Stimulated activated CD8-positive, alpha-beta memory T cell treated with anti-CD3 and anti-CD28 coated beads, Interleukin-2, amount 100 ng/mL, for 1 hour (primary cell): Measurements from ENCODE around the gene RASAL3.
A peak's percentile ranks its signal among the peaks of the same experiment; 100 is the strongest.
"Not testable (repeated sequence)": the region's sequence is repeated elsewhere in the genome, so short reads cannot be mapped to it uniquely, and the experiment has no call there.

Source experiments
- DNase-seq, 2 donors: peaks; one replicate each; pipeline ENCODE4 v3.0.0-alpha.2; 2020; ENCODE audit warnings: low read depth in 2 of 2

Gene RASAL3

DNA sequence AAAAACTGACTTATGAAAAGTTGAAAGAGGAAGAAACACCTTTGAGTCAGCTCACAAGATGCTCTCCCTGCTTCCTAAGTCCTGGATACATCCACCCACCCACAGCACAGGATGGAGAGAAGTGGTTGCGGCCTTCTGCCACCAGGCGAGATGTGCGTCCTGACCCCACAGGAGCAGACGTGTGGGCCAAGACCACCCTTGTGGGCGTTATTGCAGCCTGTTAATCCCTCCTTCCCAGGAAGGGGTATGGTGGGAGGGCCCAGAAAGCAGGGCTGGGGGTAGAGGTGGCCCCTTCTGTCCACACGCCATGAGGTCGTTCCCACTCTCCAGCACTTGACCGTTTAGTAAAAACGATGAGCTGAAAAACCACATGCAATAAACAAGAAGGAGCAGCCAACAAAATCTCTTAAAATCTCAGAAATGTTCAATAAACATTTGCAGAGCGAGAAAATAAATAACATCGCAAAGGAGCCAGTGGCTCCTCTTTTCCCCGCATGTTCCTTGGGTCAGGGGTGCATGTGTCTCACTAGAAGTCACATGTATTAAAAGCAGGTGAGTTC is 43.1 kb downstream of the RASAL3 start:
- DNase-seq: no peak

DNA sequence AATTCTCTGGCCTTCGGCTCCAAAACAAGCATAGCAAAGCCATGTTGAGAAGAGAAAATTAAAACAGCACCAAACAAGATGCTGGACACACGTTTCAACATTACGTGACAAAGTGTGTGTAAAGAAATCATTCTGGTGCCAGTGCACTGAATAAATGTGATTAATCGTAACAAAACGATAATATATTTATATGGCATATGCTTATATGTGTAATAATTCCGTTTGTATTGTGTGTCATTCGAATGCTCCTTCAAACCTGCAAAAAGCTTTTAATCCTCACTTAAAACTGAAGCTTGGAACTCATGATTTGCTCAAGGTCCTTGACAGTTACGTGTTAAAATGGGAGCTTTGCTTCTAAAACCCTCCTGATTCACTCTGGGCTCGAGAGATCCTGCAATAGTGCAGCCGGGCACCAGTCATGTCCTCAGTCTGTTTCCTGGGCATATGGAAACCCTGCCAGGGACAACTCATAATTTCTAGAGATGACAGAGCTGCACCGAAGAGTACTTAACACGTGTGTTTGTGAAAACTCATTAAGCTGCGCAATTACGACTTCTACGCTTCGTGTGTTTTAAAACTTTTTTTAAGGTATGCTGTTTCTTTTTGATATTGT is 44.8 kb downstream of the RASAL3 start:
- DNase-seq: no peak

- DNase-seq: peak; percentile 94 to 96
These were observed 45.5 kb downstream of the RASAL3 start, which contains the start of gene AKAP8L for GRCh38 chr19:15418579-15419412. Gene AKAP8L (minus strand): TSS chr19:15418988. CDS start chr19:15418923, 65 bp downstream.

DNA sequence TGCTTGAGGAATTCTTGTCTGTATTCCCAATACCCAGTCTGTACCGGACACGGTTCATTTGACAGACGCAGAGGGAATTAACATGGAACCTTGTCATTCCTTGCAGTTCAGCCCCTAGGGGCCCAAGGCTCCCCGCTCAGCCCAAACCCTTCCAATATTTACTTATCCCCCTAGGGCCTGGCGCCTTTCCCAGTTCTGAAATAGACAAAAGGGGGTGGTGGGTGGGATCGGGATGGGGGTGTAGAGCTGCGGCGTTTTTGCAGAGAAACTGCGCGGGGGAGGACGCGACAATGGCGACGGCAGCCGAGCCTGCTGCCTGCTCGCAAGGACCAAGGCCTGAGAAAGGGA is 46.1 kb downstream of the RASAL3 start:
- DNase-seq: no peak

GRCh38 chr19:15417699-15418098 is 46.6 kb downstream of the RASAL3 start:
- DNase-seq: no peak

DNA sequence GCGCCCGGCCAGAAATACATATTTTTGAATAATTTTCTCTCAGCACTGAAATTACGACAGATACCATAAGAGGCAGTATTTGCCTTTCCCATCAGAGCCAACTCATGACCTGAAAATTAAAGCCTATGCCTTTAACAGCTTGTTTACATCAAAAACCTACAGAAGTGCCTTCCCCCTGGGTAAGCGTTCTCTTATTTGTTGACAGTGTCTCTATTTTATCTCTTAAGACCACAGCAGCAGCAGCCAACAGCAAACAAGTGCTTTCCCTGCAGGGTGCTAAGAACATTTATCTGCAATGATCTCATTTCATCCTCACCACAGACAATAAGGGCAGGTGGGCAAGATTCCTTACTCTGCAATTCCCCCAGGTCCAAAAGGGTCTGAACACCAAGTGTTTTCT is 51.5 kb downstream of the RASAL3 start:
- DNase-seq: no peak

- DNase-seq: not testable (repeated sequence)
These were observed 53.0 kb downstream of the RASAL3 start for GRCh38 chr19:15411351-15411750.

DNA sequence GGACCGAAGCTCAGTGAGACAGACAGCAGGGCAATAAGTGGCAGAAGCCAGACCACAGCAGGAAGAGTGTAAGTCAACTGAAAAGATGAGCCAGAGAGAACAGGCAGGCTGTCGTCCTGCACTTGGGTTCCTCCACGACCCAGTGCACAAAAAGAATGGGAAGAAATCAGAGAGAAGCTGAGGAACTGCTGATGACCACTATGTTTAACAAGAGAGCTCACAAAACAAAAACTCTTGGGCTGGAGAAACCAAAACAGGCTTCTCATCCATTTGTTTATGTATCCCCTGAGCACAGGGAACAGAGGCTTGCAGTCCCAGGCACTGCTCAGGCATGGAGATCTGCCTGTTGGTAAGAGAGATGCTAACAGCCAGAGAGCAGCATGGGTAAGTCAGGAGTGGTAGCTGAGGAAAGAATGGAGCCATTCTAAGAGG is 59.5 kb downstream of the RASAL3 start:
- DNase-seq: no peak

DNA sequence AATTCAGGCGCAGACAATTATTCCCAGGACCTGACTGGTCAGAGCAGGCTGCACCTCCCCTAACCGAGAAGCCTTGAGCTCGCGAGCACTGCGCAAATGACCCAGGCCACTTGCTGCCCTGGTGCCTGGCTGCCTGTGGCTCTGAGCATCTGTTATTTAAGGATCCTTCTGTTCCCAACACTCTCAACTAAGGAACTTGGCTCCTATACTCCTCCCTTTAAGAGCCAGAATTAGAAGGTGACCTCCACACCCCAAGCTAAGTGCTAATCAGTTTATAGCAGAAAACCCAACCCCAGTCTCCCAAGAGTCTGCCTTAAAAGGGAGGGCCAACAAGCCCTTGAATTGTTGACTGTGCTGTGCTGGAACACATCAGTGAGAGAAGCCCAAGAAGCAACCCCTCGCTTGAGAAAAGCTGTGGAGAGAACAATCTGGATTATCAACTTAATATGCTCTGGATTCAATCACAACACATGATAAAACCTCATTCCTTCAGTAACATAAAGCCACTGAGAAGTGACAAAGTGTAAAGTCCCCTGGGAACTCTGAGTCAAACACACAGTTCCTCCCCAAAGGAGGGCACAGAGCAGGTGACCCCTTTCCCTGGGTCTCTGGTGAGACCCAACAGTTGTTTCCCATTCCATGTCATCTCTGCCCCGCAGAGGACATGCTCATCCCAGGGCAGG is 60.1 kb downstream of the RASAL3 start:
- DNase-seq: no peak

DNA sequence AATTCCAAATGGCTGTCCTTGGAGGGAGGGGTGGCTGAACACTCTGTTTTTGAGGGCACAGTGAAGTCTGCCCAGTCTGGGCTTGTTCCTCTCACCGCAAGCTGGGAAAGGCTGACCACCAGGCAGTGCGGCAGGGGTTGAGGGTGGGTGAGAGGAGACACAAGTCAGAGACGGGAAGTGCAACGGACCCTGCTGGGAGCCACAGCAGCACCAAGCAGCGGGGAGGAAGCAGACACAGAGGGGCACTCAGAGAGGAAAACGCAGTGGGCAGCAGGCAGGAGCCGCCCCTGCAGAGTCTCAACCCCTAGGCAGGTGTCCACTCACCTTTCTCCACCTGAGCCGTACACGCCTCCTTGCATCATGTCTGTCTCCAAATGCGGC is 61.2 kb downstream of the RASAL3 start:
- no peak for DNase-seq

- no peak for DNase-seq
These were observed 61.8 kb downstream of the RASAL3 start for GRCh38 chr19:15402411-15403150.
